Trophoblast cell (in vitro differentiated cells and primary cell): Measurements from ENCODE around the gene SLC31A1.

Experiments used
- DNase-seq, 2 donors: peaks; one replicate each; pipeline ENCODE4 v3.0.0-alpha.2; 2016
- H2AFZ ChIP-seq: 2 replicates; pipeline ENCODE4 v1.6.1; 2013; ENCODE audit warnings: low read length, moderate library complexity, mild to moderate bottlenecking; ENCODE audit not compliant: insufficient read depth, poor library complexity
- H2AK5ac ChIP-seq: 2 replicates; pipeline ENCODE4 v1.6.1; 2013; ENCODE audit warnings: mild to moderate bottlenecking, low read length
- H2BK120ac ChIP-seq: 2 replicates; pipeline ENCODE4 v1.6.1; 2013; ENCODE audit warnings: low read length, mild to moderate bottlenecking, moderate library complexity; ENCODE audit not compliant: insufficient read depth, poor library complexity
- H2BK12ac ChIP-seq: 2 replicates; pipeline ENCODE4 v1.6.1; 2013; ENCODE audit warnings: mild to moderate bottlenecking, low read length, moderate library complexity
- H2BK5ac ChIP-seq: 2 replicates; pipeline ENCODE4 v1.6.1; 2013; ENCODE audit warnings: low read length, low read depth, moderate library complexity, mild to moderate bottlenecking; ENCODE audit not compliant: poor library complexity
- H3K14ac ChIP-seq: 2 replicates; pipeline ENCODE4 v1.6.1; 2013; ENCODE audit warnings: mild to moderate bottlenecking, low read length
- H3K18ac ChIP-seq: 2 replicates; pipeline ENCODE4 v1.6.1; 2013; ENCODE audit warnings: mild to moderate bottlenecking, low read length
- H3K23ac ChIP-seq: 2 replicates; pipeline ENCODE4 v1.6.1; 2013; ENCODE audit warnings: low read length
- H3K27ac ChIP-seq: 2 replicates; pipeline ENCODE4 v1.5.1; 2013; ENCODE audit warnings: low read depth, mild to moderate bottlenecking, inconsistent platforms, low read length, moderate library complexity
- H3K27me3 ChIP-seq: 2 replicates; pipeline ENCODE4 v1.6.1; 2013; ENCODE audit warnings: inconsistent platforms, mild to moderate bottlenecking, low read length, moderate library complexity; ENCODE audit not compliant: insufficient read depth
- H3K36me3 ChIP-seq, 2 experiments: 1 replicate in 1 of 2; 2 replicates in 1 of 2; pipeline ENCODE4 v1.6.1; 2013; ENCODE audit warnings: low read length in 2 of 2, mild to moderate bottlenecking in 2 of 2, moderate library complexity in 1 of 2; ENCODE audit not compliant: insufficient read depth in 2 of 2, control insufficient read depth in 1 of 2
- H3K4ac ChIP-seq: 2 replicates; pipeline ENCODE4 v1.6.1; 2013; ENCODE audit warnings: low read depth, mild to moderate bottlenecking, low read length, moderate library complexity
- H3K4me1 ChIP-seq, 2 experiments: 1 replicate in 1 of 2; 2 replicates in 1 of 2; pipeline ENCODE4 v1.6.1; 2013; ENCODE audit warnings: low read length in 2 of 2, mild to moderate bottlenecking in 2 of 2, moderate library complexity in 1 of 2; ENCODE audit not compliant: insufficient read depth in 2 of 2, control insufficient read depth in 1 of 2
- H3K4me2 ChIP-seq: 2 replicates; pipeline ENCODE4 v1.6.1; 2013; ENCODE audit warnings: inconsistent platforms, mild to moderate bottlenecking, low read length, moderate library complexity
- H3K4me3 ChIP-seq: 2 replicates; pipeline ENCODE4 v1.5.1; 2013; ENCODE audit warnings: mild to moderate bottlenecking, low read depth, low read length, inconsistent platforms
- H3K79me1 ChIP-seq: one replicate; pipeline ENCODE4 v1.6.1; 2013; ENCODE audit warnings: low read length
- H3K79me2 ChIP-seq: 2 replicates; pipeline ENCODE4 v1.6.1; 2013; ENCODE audit warnings: low read length, mild to moderate bottlenecking; ENCODE audit not compliant: control insufficient read depth, insufficient read depth, poor library complexity
- H3K9ac ChIP-seq: 2 replicates; pipeline ENCODE4 v1.6.1; 2013; ENCODE audit warnings: mild to moderate bottlenecking, low read length
- H3K9me3 ChIP-seq: 2 replicates; pipeline ENCODE4 v1.6.1; 2013; ENCODE audit warnings: low read depth, mild to moderate bottlenecking, control low read depth, inconsistent platforms, low read length; ENCODE audit not compliant: insufficient read depth
- H4K12ac ChIP-seq: 2 replicates; pipeline ENCODE4 v1.6.1; 2013; ENCODE audit warnings: low read depth, mild to moderate bottlenecking, low read length, moderate library complexity
- H4K8ac ChIP-seq: 2 replicates; pipeline ENCODE4 v1.6.1; 2013; ENCODE audit warnings: low read depth, mild to moderate bottlenecking, low read length, moderate library complexity
- H4K91ac ChIP-seq: one replicate; pipeline ENCODE4 v1.6.1; 2013; ENCODE audit warnings: low read depth, mild to moderate bottlenecking, low read length, moderate library complexity
- WGBS: extraction: QIAGEN DNeasy Blood & Tissue Kit; methylation state at CpG from one replicate; pipeline ENCODE4 v1.1.7; 2013; ENCODE audit warnings: missing lambda C conversion rate; ENCODE audit not compliant: insufficient read length, insufficient coverage; ENCODE audit errors: extremely low coverage; 5-methylcytosine and 5-hydroxymethylcytosine counted together

Gene SLC31A1

GRCh38 chr9:113178087-113178486, 43.3 kb upstream of the SLC31A1 start:
- WGBS = no CpG with 5 or more reads among the region's 1 CpG
- Histone ChIP-seq H3K18ac (no peak overlapping the region), H3K36me3 (peaks cover 13 to 41% of the 10 kb centered on the region in 2 experiments), H3K23ac (no peak overlapping the region), H3K4ac (no peak overlapping the region), H3K79me2 (no peaks in the 10 kb centered on the region), H3K9ac (no peak overlapping the region), H3K14ac (no peak overlapping the region), H3K9me3 (peaks cover 1% of the 10 kb centered on the region), H4K12ac (no peak overlapping the region), H3K79me1 (no peaks in the 10 kb centered on the region), H3K4me1 (no peaks in the 10 kb centered on the region), H4K8ac (no peak overlapping the region), H2AFZ (no peak overlapping the region), H2AK5ac (no peak overlapping the region), H3K4me3 (no peak overlapping the region), H2BK120ac (no peak overlapping the region), H3K4me2 (no peak overlapping the region), H2BK12ac (no peak overlapping the region), H4K91ac (no peak overlapping the region), H3K27ac (no peak overlapping the region), H2BK5ac (no peak overlapping the region), H3K27me3 (no peaks in the 10 kb centered on the region)
- DNase-seq = no peak

- H3K79me1 ChIP-seq = no peaks in the 10 kb centered on the region
- no peak overlapping the region for H3K9ac ChIP-seq
- H3K4me3 ChIP-seq = no peak overlapping the region
- peaks cover 9 to 38% of the 10 kb centered on the region in 2 experiments for H3K36me3 ChIP-seq
- no peak overlapping the region for H2BK5ac ChIP-seq
- H3K4me2 ChIP-seq = no peak overlapping the region
- no peak overlapping the region for H4K8ac ChIP-seq
- no peak overlapping the region for H2AK5ac ChIP-seq
- no peak overlapping the region for H4K91ac ChIP-seq
- no peak overlapping the region for H4K12ac ChIP-seq
- DNase-seq = no peak
- H3K79me2 ChIP-seq = no peaks in the 10 kb centered on the region
- WGBS = no CpG with 5 or more reads among the region's 1 CpG
- no peak overlapping the region for H3K23ac ChIP-seq
- no peak overlapping the region for H2AFZ ChIP-seq
- H3K9me3 ChIP-seq = peaks cover 1% of the 10 kb centered on the region
- no peak overlapping the region for H3K18ac ChIP-seq
- H3K27ac ChIP-seq = no peak overlapping the region
- H3K14ac ChIP-seq = no peak overlapping the region
- no peak overlapping the region for H3K4ac ChIP-seq
- H3K27me3 ChIP-seq = no peaks in the 10 kb centered on the region
- H2BK12ac ChIP-seq = no peak overlapping the region
- H2BK120ac ChIP-seq = no peak overlapping the region
- H3K4me1 ChIP-seq = no peaks in the 10 kb centered on the region
These were observed 41.5 kb upstream of the SLC31A1 start for GRCh38 chr9:113179839-113180238.

GRCh38 chr9:113181165-113181564, 40.2 kb upstream of the SLC31A1 start:
- H3K79me2 ChIP-seq = no peaks in the 10 kb centered on the region
- no peak overlapping the region for H3K23ac ChIP-seq
- no peak overlapping the region for H3K4ac ChIP-seq
- H3K9me3 ChIP-seq = peaks cover 1% of the 10 kb centered on the region
- H4K91ac ChIP-seq = no peak overlapping the region
- H3K14ac ChIP-seq = no peak overlapping the region
- no peak overlapping the region for H2AFZ ChIP-seq
- H3K27me3 ChIP-seq = no peaks in the 10 kb centered on the region
- no peak overlapping the region for H3K27ac ChIP-seq
- peaks cover 11 to 46% of the 10 kb centered on the region in 2 experiments for H3K36me3 ChIP-seq
- no peak overlapping the region for H2BK12ac ChIP-seq
- no peaks in the 10 kb centered on the region for H3K79me1 ChIP-seq
- no peaks in the 10 kb centered on the region for H3K4me1 ChIP-seq
- H2BK5ac ChIP-seq = no peak overlapping the region
- no peak overlapping the region for H2BK120ac ChIP-seq
- no peak overlapping the region for H4K8ac ChIP-seq
- H4K12ac ChIP-seq = no peak overlapping the region
- no peak overlapping the region for H2AK5ac ChIP-seq
- no peak overlapping the region for H3K4me2 ChIP-seq
- DNase-seq = no peak
- no peak overlapping the region for H3K9ac ChIP-seq
- H3K18ac ChIP-seq = no peak overlapping the region
- no peak overlapping the region for H3K4me3 ChIP-seq

GRCh38 chr9:113183956-113184488, 37.3 kb upstream of the SLC31A1 start:
- Histone ChIP-seq H2AFZ (no peak overlapping the region), H3K27me3 (no peaks in the 10 kb centered on the region), H3K14ac (no peak overlapping the region), H4K8ac (no peak overlapping the region), H2BK12ac (no peak overlapping the region), H4K12ac (no peak overlapping the region), H3K79me1 (no peaks in the 10 kb centered on the region), H3K36me3 (peaks cover 5 to 43% of the 10 kb centered on the region in 2 experiments), H3K79me2 (no peaks in the 10 kb centered on the region), H2BK5ac (no peak overlapping the region), H3K27ac (no peak overlapping the region), H3K9me3 (no peaks in the 10 kb centered on the region), H2BK120ac (no peak overlapping the region), H4K91ac (no peak overlapping the region), H3K4ac (no peak overlapping the region), H3K9ac (no peak overlapping the region), H3K4me3 (no peak overlapping the region), H3K18ac (no peak overlapping the region), H3K4me1 (peaks cover 2 to 3% of the 10 kb centered on the region in 2 experiments), H3K4me2 (no peak overlapping the region), H2AK5ac (no peak overlapping the region), H3K23ac (no peak overlapping the region)
- WGBS = no CpG with 5 or more reads among the region's 2 CpGs
- DNase-seq = no peak
